ENCODE measurements around the gene PRRC2B. TPM values are rescaled to one million over a fixed set of nuclear protein-coding genes. Genes with fewer than 3 reads are reported as not detected.

The PRRC2B gene
- total and polyA plus RNA-seq, 7 donors, result 10.8 to 98.6 (median 65.3) TPM

GRCh38 chr9:131406563-131407436, 12.9 kb downstream of the PRRC2B start:
- Histone ChIP-seq H3K9me3 (no peaks in the 10 kb centered on the region), H3K4me1 (peaks cover 0 to 99% (median 96%) of the 10 kb centered on the region in 4 donors), H3K36me3 (no peaks in the 10 kb centered on the region), H3K27me3 (no peaks in the 10 kb centered on the region), H3K4me3 (peak overlapping the region in 3 of 4 donors; percentile 3 to 26 (median 16)), H3K27ac (peak overlapping the region; percentile 74 to 97 (median 96))
- intact Hi-C loops (cut with DNase I), result loop anchor here (5.0 kb wide), 1 partner anchor 54 kb away; no protein-coding TSS in a partner anchor
- TF ChIP-seq POLR2A (IDR thresholded peaks at IDR 0.05) (no peak), CTCF (IDR thresholded peaks at IDR 0.05) (no peak), EP300 (IDR thresholded peaks at IDR 0.05) (no peak), POLR2AphosphoS5 (IDR thresholded peaks at IDR 0.05) (no peak)
- DNase-seq, result no peak
- 27 to 36% methylated on average over 9 of the region's 9 CpGs for WGBS, 2 donors

- no peaks in the 10 kb centered on the region for H3K36me3 ChIP-seq
- intact Hi-C loops (cut with DNase I), result loop anchor here (5.0 kb wide), 1 partner anchor 55 kb away; no protein-coding TSS in a partner anchor
- DNase-seq, result peak; percentile 80
- H3K9me3 ChIP-seq, result no peaks in the 10 kb centered on the region
- H3K27ac ChIP-seq, result peak overlapping the region; percentile 74 to 97 (median 96)
- TF ChIP-seq EP300 (IDR thresholded peaks at IDR 0.05) (no peak), CTCF (IDR thresholded peaks at IDR 0.05) (peak; percentile 26 to 51 (median 45))
- WGBS, 2 donors, result 32 to 48% methylated on average over 13 of the region's 13 CpGs
- peaks cover 0 to 99% (median 95%) of the 10 kb centered on the region in 4 donors for H3K4me1 ChIP-seq
- no peaks in the 10 kb centered on the region for H3K27me3 ChIP-seq
- H3K4me3 ChIP-seq, result peak overlapping the region in 2 of 4 donors; percentile 16 to 26
Observed at GRCh38 chr9:131407717-131408195, 13.9 kb downstream of the PRRC2B start.

- no peak for TF ChIP-seq CTCF (IDR thresholded peaks at IDR 0.05)
- no peak for TF ChIP-seq POLR2A (IDR thresholded peaks at IDR 0.05)
- no peak for TF ChIP-seq EP300 (IDR thresholded peaks at IDR 0.05)
- TF ChIP-seq POLR2AphosphoS5 (IDR thresholded peaks at IDR 0.05), result no peak
- no peak for DNase-seq
- Histone ChIP-seq H3K27me3 (no peaks in the 10 kb centered on the region), H3K4me1 (peaks cover 0 to 92% (median 87%) of the 10 kb centered on the region in 4 donors), H3K36me3 (no peaks in the 10 kb centered on the region), H3K9me3 (no peaks in the 10 kb centered on the region), H3K27ac (peak overlapping the region; percentile 74 to 97 (median 96)), H3K4me3 (no peak overlapping the region)
- WGBS, 2 donors, result 71 to 74% methylated on average over 7 of the region's 7 CpGs
- intact Hi-C loops (cut with DNase I), result loop anchor here (5.0 kb wide), 1 partner anchor 57 kb away; no protein-coding TSS in a partner anchor
Observed at GRCh38 chr9:131409458-131409992, 15.6 kb downstream of the PRRC2B start.

GRCh38 chr9:131410044-131410491, 16.2 kb downstream of the PRRC2B start:
- H3K36me3 ChIP-seq, result no peaks in the 10 kb centered on the region
- peaks cover 0 to 92% (median 84%) of the 10 kb centered on the region in 4 donors for H3K4me1 ChIP-seq
- H3K27me3 ChIP-seq, result no peaks in the 10 kb centered on the region
- intact Hi-C loops (cut with DNase I), result no loop called here
- H3K4me3 ChIP-seq, result no peak overlapping the region
- TF ChIP-seq POLR2AphosphoS5 (IDR thresholded peaks at IDR 0.05) (no peak), EP300 (IDR thresholded peaks at IDR 0.05) (no peak), CTCF (IDR thresholded peaks at IDR 0.05) (no peak), POLR2A (IDR thresholded peaks at IDR 0.05) (no peak)
- no peaks in the 10 kb centered on the region for H3K9me3 ChIP-seq
- H3K27ac ChIP-seq, result peak overlapping the region; percentile 74 to 97 (median 96)
- no peak for DNase-seq
- WGBS, 2 donors, result 52 to 73% methylated on average over 7 of the region's 7 CpGs
